ENCODE results near the gene PLXNA4. TPM values are rescaled to one million over a fixed set of nuclear protein-coding genes. Genes with fewer than 3 reads are reported as not detected.

The PLXNA4 gene
- total RNA-seq, 2 experiments from 2014 or later = 1.2 to 1.4 TPM

GRCh38 chr7:132240821-132241422 lies 335.3 kb downstream of the PLXNA4 start:
- no peaks in the 10 kb centered on the region for H3K36me3 Mint-ChIP-seq (ENCODE audit: low read depth)

GRCh38 chr7:132240262-132240661 lies 336.0 kb downstream of the PLXNA4 start:
- no peaks in the 10 kb centered on the region for H3K36me3 Mint-ChIP-seq (ENCODE audit: low read depth)

More at GRCh38 chr7:132240821-132241422, 335.3 kb downstream of the PLXNA4 start:
- H3K4me3 Mint-ChIP-seq = no peak overlapping the region
- no peaks in the 10 kb centered on the region for H3K4me1 Mint-ChIP-seq
- no peak overlapping the region for H3K27ac Mint-ChIP-seq
- H3K9me3 Mint-ChIP-seq = no peaks in the 10 kb centered on the region
- no peaks in the 10 kb centered on the region for H3K27me3 Mint-ChIP-seq
- ChIA-PET CTCF (no interaction called here), POLR2A (no interaction called here)
- DNase-seq = no peak

GRCh38 chr7:132239422-132239994 lies 336.8 kb downstream of the PLXNA4 start:
- H3K27ac Mint-ChIP-seq = no peak overlapping the region
- no peaks in the 10 kb centered on the region for H3K9me3 Mint-ChIP-seq
- no peak overlapping the region for H3K4me3 Mint-ChIP-seq
- no peak for DNase-seq
- POLR2A ChIA-PET = no interaction called here
- no peaks in the 10 kb centered on the region for H3K36me3 Mint-ChIP-seq (ENCODE audit: low read depth)
- no peaks in the 10 kb centered on the region for H3K27me3 Mint-ChIP-seq
- CTCF ChIA-PET = no interaction called here
- H3K4me1 Mint-ChIP-seq = no peaks in the 10 kb centered on the region

More at GRCh38 chr7:132240262-132240661, 336.0 kb downstream of the PLXNA4 start:
- Mint-ChIP-seq H3K9me3 (no peaks in the 10 kb centered on the region), H3K27ac (no peak overlapping the region), H3K4me1 (no peaks in the 10 kb centered on the region), H3K27me3 (no peaks in the 10 kb centered on the region), H3K4me3 (no peak overlapping the region)
- POLR2A ChIA-PET = no interaction called here
- DNase-seq = no peak
- CTCF ChIA-PET = no interaction called here

GRCh38 chr7:132234711-132235110 lies 341.6 kb downstream of the PLXNA4 start:
- POLR2A ChIA-PET = no interaction called here
- no peaks in the 10 kb centered on the region for H3K4me1 Mint-ChIP-seq
- no peaks in the 10 kb centered on the region for H3K9me3 Mint-ChIP-seq
- H3K27ac Mint-ChIP-seq = no peak overlapping the region
- no peaks in the 10 kb centered on the region for H3K36me3 Mint-ChIP-seq (ENCODE audit: low read depth)
- no peak overlapping the region for H3K4me3 Mint-ChIP-seq
- no peaks in the 10 kb centered on the region for H3K27me3 Mint-ChIP-seq
- DNase-seq = no peak
- CTCF ChIA-PET = no interaction called here

- POLR2A ChIA-PET = no interaction called here
- Mint-ChIP-seq H3K4me3 (no peak overlapping the region), H3K36me3 (ENCODE audit: low read depth) (no peaks in the 10 kb centered on the region), H3K27me3 (no peaks in the 10 kb centered on the region), H3K9me3 (no peaks in the 10 kb centered on the region), H3K27ac (no peak overlapping the region), H3K4me1 (no peaks in the 10 kb centered on the region)
- DNase-seq = no peak
- CTCF ChIA-PET = no interaction called here
Measured at GRCh38 chr7:132232406-132232805, 343.9 kb downstream of the PLXNA4 start.

- ChIA-PET CTCF (no interaction called here), POLR2A (no interaction called here)
- Mint-ChIP-seq H3K9me3 (no peaks in the 10 kb centered on the region), H3K27me3 (no peaks in the 10 kb centered on the region), H3K36me3 (ENCODE audit: low read depth) (no peaks in the 10 kb centered on the region), H3K4me1 (no peaks in the 10 kb centered on the region), H3K4me3 (no peak overlapping the region), H3K27ac (no peak overlapping the region)
- no peak for DNase-seq
Measured at GRCh38 chr7:132230462-132230861, 345.8 kb downstream of the PLXNA4 start.

GRCh38 chr7:132228240-132228639 lies 348.0 kb downstream of the PLXNA4 start:
- Mint-ChIP-seq H3K27me3 (no peaks in the 10 kb centered on the region), H3K27ac (no peak overlapping the region), H3K4me1 (no peaks in the 10 kb centered on the region), H3K36me3 (ENCODE audit: low read depth) (no peaks in the 10 kb centered on the region), H3K9me3 (no peaks in the 10 kb centered on the region), H3K4me3 (no peak overlapping the region)
- POLR2A ChIA-PET = no interaction called here
- no peak for DNase-seq
- CTCF ChIA-PET = no interaction called here

GRCh38 chr7:132226957-132227290 lies 349.3 kb downstream of the PLXNA4 start:
- H3K36me3 Mint-ChIP-seq (ENCODE audit: low read depth) = no peaks in the 10 kb centered on the region
- ChIA-PET CTCF (no interaction called here), POLR2A (no interaction called here)
- H3K27me3 Mint-ChIP-seq = no peaks in the 10 kb centered on the region
- no peak overlapping the region for H3K27ac Mint-ChIP-seq
- no peaks in the 10 kb centered on the region for H3K4me1 Mint-ChIP-seq
- H3K4me3 Mint-ChIP-seq = no peak overlapping the region
- H3K9me3 Mint-ChIP-seq = no peaks in the 10 kb centered on the region
- DNase-seq = no peak

- Mint-ChIP-seq H3K4me1 (no peaks in the 10 kb centered on the region), H3K4me3 (no peak overlapping the region), H3K27ac (no peak overlapping the region), H3K9me3 (no peaks in the 10 kb centered on the region), H3K36me3 (ENCODE audit: low read depth) (no peaks in the 10 kb centered on the region), H3K27me3 (no peaks in the 10 kb centered on the region)
- POLR2A ChIA-PET = no interaction called here
- CTCF ChIA-PET = no interaction called here
- no peak for DNase-seq
Measured at GRCh38 chr7:132226046-132226956, 350.0 kb downstream of the PLXNA4 start.

GRCh38 chr7:132225216-132226030 lies 350.8 kb downstream of the PLXNA4 start:
- ChIA-PET POLR2A (no interaction called here), CTCF (no interaction called here)
- no peak for DNase-seq
- no peak overlapping the region for H3K4me3 Mint-ChIP-seq
- no peaks in the 10 kb centered on the region for H3K36me3 Mint-ChIP-seq (ENCODE audit: low read depth)
- no peaks in the 10 kb centered on the region for H3K9me3 Mint-ChIP-seq
- H3K4me1 Mint-ChIP-seq = no peaks in the 10 kb centered on the region
- no peak overlapping the region for H3K27ac Mint-ChIP-seq
- no peaks in the 10 kb centered on the region for H3K27me3 Mint-ChIP-seq

GRCh38 chr7:132221356-132221755 lies 354.9 kb downstream of the PLXNA4 start:
- H3K27ac Mint-ChIP-seq = no peak overlapping the region
- no peaks in the 10 kb centered on the region for H3K27me3 Mint-ChIP-seq
- no peak overlapping the region for H3K4me3 Mint-ChIP-seq
- no peak for DNase-seq
- POLR2A ChIA-PET = no interaction called here
- H3K36me3 Mint-ChIP-seq (ENCODE audit: low read depth) = no peaks in the 10 kb centered on the region
- H3K4me1 Mint-ChIP-seq = no peaks in the 10 kb centered on the region
- H3K9me3 Mint-ChIP-seq = no peaks in the 10 kb centered on the region
- CTCF ChIA-PET = no interaction called here

- no peaks in the 10 kb centered on the region for H3K27me3 Mint-ChIP-seq
- H3K36me3 Mint-ChIP-seq (ENCODE audit: low read depth) = no peaks in the 10 kb centered on the region
- POLR2A ChIA-PET = no interaction called here
- no peak overlapping the region for H3K27ac Mint-ChIP-seq
- H3K9me3 Mint-ChIP-seq = no peaks in the 10 kb centered on the region
- CTCF ChIA-PET = interaction anchor here (0.6 kb wide), 1 partner anchor 532 kb away, joined by 4 read pairs; no protein-coding TSS in a partner anchor
- no peak overlapping the region for H3K4me3 Mint-ChIP-seq
- no peaks in the 10 kb centered on the region for H3K4me1 Mint-ChIP-seq
- no peak for DNase-seq
Measured at GRCh38 chr7:132220060-132220459, 356.2 kb downstream of the PLXNA4 start.

- no peak overlapping the region for H3K27ac Mint-ChIP-seq
- H3K9me3 Mint-ChIP-seq = no peaks in the 10 kb centered on the region
- ChIA-PET CTCF (no interaction called here), POLR2A (no interaction called here)
- H3K36me3 Mint-ChIP-seq (ENCODE audit: low read depth) = no peaks in the 10 kb centered on the region
- H3K27me3 Mint-ChIP-seq = no peaks in the 10 kb centered on the region
- no peaks in the 10 kb centered on the region for H3K4me1 Mint-ChIP-seq
- no peak overlapping the region for H3K4me3 Mint-ChIP-seq
- no peak for DNase-seq
Measured at GRCh38 chr7:132218876-132219275, 357.4 kb downstream of the PLXNA4 start.
